Trophoblast cell (in vitro differentiated cells and primary cell): ENCODE measurements around the gene MCCC1.
A peak's percentile ranks its signal among the peaks of the same experiment; 100 is the strongest.
"Not testable (repeated sequence)": the region's sequence is repeated elsewhere in the genome, so short reads cannot be mapped to it uniquely, and the experiment has no call there.

ENCODE experiments used
- DNase-seq, 2 donors: peaks; one replicate each; pipeline ENCODE4 v3.0.0-alpha.2; 2016
- H2AFZ ChIP-seq: 2 replicates; pipeline ENCODE4 v1.6.1; 2013; ENCODE audit warnings: low read length, moderate library complexity, mild to moderate bottlenecking; ENCODE audit not compliant: insufficient read depth, poor library complexity
- H2AK5ac ChIP-seq: 2 replicates; pipeline ENCODE4 v1.6.1; 2013; ENCODE audit warnings: mild to moderate bottlenecking, low read length
- H2BK120ac ChIP-seq: 2 replicates; pipeline ENCODE4 v1.6.1; 2013; ENCODE audit warnings: low read length, mild to moderate bottlenecking, moderate library complexity; ENCODE audit not compliant: insufficient read depth, poor library complexity
- H2BK12ac ChIP-seq: 2 replicates; pipeline ENCODE4 v1.6.1; 2013; ENCODE audit warnings: mild to moderate bottlenecking, low read length, moderate library complexity
- H2BK5ac ChIP-seq: 2 replicates; pipeline ENCODE4 v1.6.1; 2013; ENCODE audit warnings: low read length, low read depth, moderate library complexity, mild to moderate bottlenecking; ENCODE audit not compliant: poor library complexity
- H3K14ac ChIP-seq: 2 replicates; pipeline ENCODE4 v1.6.1; 2013; ENCODE audit warnings: mild to moderate bottlenecking, low read length
- H3K18ac ChIP-seq: 2 replicates; pipeline ENCODE4 v1.6.1; 2013; ENCODE audit warnings: mild to moderate bottlenecking, low read length
- H3K23ac ChIP-seq: 2 replicates; pipeline ENCODE4 v1.6.1; 2013; ENCODE audit warnings: low read length
- H3K27ac ChIP-seq: 2 replicates; pipeline ENCODE4 v1.5.1; 2013; ENCODE audit warnings: low read depth, mild to moderate bottlenecking, inconsistent platforms, low read length, moderate library complexity
- H3K27me3 ChIP-seq: 2 replicates; pipeline ENCODE4 v1.6.1; 2013; ENCODE audit warnings: inconsistent platforms, mild to moderate bottlenecking, low read length, moderate library complexity; ENCODE audit not compliant: insufficient read depth
- H3K36me3 ChIP-seq, 2 experiments: 1 replicate in 1 of 2; 2 replicates in 1 of 2; pipeline ENCODE4 v1.6.1; 2013; ENCODE audit warnings: low read length in 2 of 2, mild to moderate bottlenecking in 2 of 2, moderate library complexity in 1 of 2; ENCODE audit not compliant: insufficient read depth in 2 of 2, control insufficient read depth in 1 of 2
- H3K4ac ChIP-seq: 2 replicates; pipeline ENCODE4 v1.6.1; 2013; ENCODE audit warnings: low read depth, mild to moderate bottlenecking, low read length, moderate library complexity
- H3K4me1 ChIP-seq, 2 experiments: 1 replicate in 1 of 2; 2 replicates in 1 of 2; pipeline ENCODE4 v1.6.1; 2013; ENCODE audit warnings: low read length in 2 of 2, mild to moderate bottlenecking in 2 of 2, moderate library complexity in 1 of 2; ENCODE audit not compliant: insufficient read depth in 2 of 2, control insufficient read depth in 1 of 2
- H3K4me2 ChIP-seq: 2 replicates; pipeline ENCODE4 v1.6.1; 2013; ENCODE audit warnings: inconsistent platforms, mild to moderate bottlenecking, low read length, moderate library complexity
- H3K4me3 ChIP-seq: 2 replicates; pipeline ENCODE4 v1.5.1; 2013; ENCODE audit warnings: mild to moderate bottlenecking, low read depth, low read length, inconsistent platforms
- H3K79me1 ChIP-seq: one replicate; pipeline ENCODE4 v1.6.1; 2013; ENCODE audit warnings: low read length
- H3K79me2 ChIP-seq: 2 replicates; pipeline ENCODE4 v1.6.1; 2013; ENCODE audit warnings: low read length, mild to moderate bottlenecking; ENCODE audit not compliant: control insufficient read depth, insufficient read depth, poor library complexity
- H3K9ac ChIP-seq: 2 replicates; pipeline ENCODE4 v1.6.1; 2013; ENCODE audit warnings: mild to moderate bottlenecking, low read length
- H3K9me3 ChIP-seq: 2 replicates; pipeline ENCODE4 v1.6.1; 2013; ENCODE audit warnings: low read depth, mild to moderate bottlenecking, control low read depth, inconsistent platforms, low read length; ENCODE audit not compliant: insufficient read depth
- H4K12ac ChIP-seq: 2 replicates; pipeline ENCODE4 v1.6.1; 2013; ENCODE audit warnings: low read depth, mild to moderate bottlenecking, low read length, moderate library complexity
- H4K8ac ChIP-seq: 2 replicates; pipeline ENCODE4 v1.6.1; 2013; ENCODE audit warnings: low read depth, mild to moderate bottlenecking, low read length, moderate library complexity
- H4K91ac ChIP-seq: one replicate; pipeline ENCODE4 v1.6.1; 2013; ENCODE audit warnings: low read depth, mild to moderate bottlenecking, low read length, moderate library complexity
- WGBS: extraction: QIAGEN DNeasy Blood & Tissue Kit; methylation state at CpG from one replicate; pipeline ENCODE4 v1.1.7; 2013; ENCODE audit warnings: missing lambda C conversion rate; ENCODE audit not compliant: insufficient read length, insufficient coverage; ENCODE audit errors: extremely low coverage; 5-methylcytosine and 5-hydroxymethylcytosine counted together

MCCC1 gene

GRCh38 chr3:183109847-183110246 lies 10.6 kb upstream of the MCCC1 start:
- WGBS = no CpG with 5 or more reads among the region's 1 CpG
- H4K12ac ChIP-seq, H3K27me3 ChIP-seq, H2AFZ ChIP-seq, H2BK12ac ChIP-seq, H3K4ac ChIP-seq, H3K9me3 ChIP-seq, H2BK120ac ChIP-seq, H3K79me1 ChIP-seq, H3K27ac ChIP-seq, H3K4me1 ChIP-seq, DNase-seq, H2BK5ac ChIP-seq, H3K36me3 ChIP-seq, H3K9ac ChIP-seq, H3K4me2 ChIP-seq, H4K91ac ChIP-seq, H3K18ac ChIP-seq, H2AK5ac ChIP-seq, H3K14ac ChIP-seq, H3K4me3 ChIP-seq, H3K23ac ChIP-seq, H4K8ac ChIP-seq, H3K79me2 ChIP-seq: not testable (repeated sequence)

- H3K36me3 ChIP-seq = no peaks in the 10 kb centered on the region
- H3K4me3 ChIP-seq = no peak overlapping the region
- no peak overlapping the region for H2AFZ ChIP-seq
- no peaks in the 10 kb centered on the region for H3K79me2 ChIP-seq
- no CpG with 5 or more reads among the region's 4 CpGs for WGBS
- no peaks in the 10 kb centered on the region for H3K4me1 ChIP-seq
- H3K9ac ChIP-seq = no peak overlapping the region
- no peak overlapping the region for H3K4ac ChIP-seq
- H4K8ac ChIP-seq = no peak overlapping the region
- no peak overlapping the region for H4K91ac ChIP-seq
- H2BK120ac ChIP-seq = no peak overlapping the region
- DNase-seq = no peak
- H3K79me1 ChIP-seq = no peaks in the 10 kb centered on the region
- no peak overlapping the region for H3K27ac ChIP-seq
- no peak overlapping the region for H3K23ac ChIP-seq
- no peak overlapping the region for H3K4me2 ChIP-seq
- no peak overlapping the region for H2BK5ac ChIP-seq
- H3K14ac ChIP-seq = no peak overlapping the region
- H2AK5ac ChIP-seq = no peak overlapping the region
- no peaks in the 10 kb centered on the region for H3K27me3 ChIP-seq
- H3K9me3 ChIP-seq = no peaks in the 10 kb centered on the region
- H3K18ac ChIP-seq = no peak overlapping the region
- H2BK12ac ChIP-seq = no peak overlapping the region
- no peak overlapping the region for H4K12ac ChIP-seq
Measured at GRCh38 chr3:183108470-183108869, 9.2 kb upstream of the MCCC1 start.

- Histone ChIP-seq H3K18ac (no peak overlapping the region), H2AFZ (no peak overlapping the region), H3K23ac (no peak overlapping the region)
Measured at GRCh38 chr3:183108001-183108449, 8.7 kb upstream of the MCCC1 start.

GRCh38 chr3:183107372-183107771 lies 8.1 kb upstream of the MCCC1 start:
- not testable (repeated sequence) for H4K8ac ChIP-seq, H3K4ac ChIP-seq, H3K79me1 ChIP-seq, H3K36me3 ChIP-seq, H2AK5ac ChIP-seq, H3K18ac ChIP-seq, H2AFZ ChIP-seq, H3K23ac ChIP-seq, H2BK5ac ChIP-seq, DNase-seq, H3K14ac ChIP-seq, H3K9ac ChIP-seq, H3K9me3 ChIP-seq, H2BK12ac ChIP-seq, H3K27me3 ChIP-seq, H3K4me3 ChIP-seq, H3K79me2 ChIP-seq, H2BK120ac ChIP-seq, H4K91ac ChIP-seq, H3K27ac ChIP-seq, H3K4me1 ChIP-seq, H3K4me2 ChIP-seq, H4K12ac ChIP-seq
- no CpG with 5 or more reads among the region's 4 CpGs for WGBS

More at GRCh38 chr3:183108001-183108449, 8.7 kb upstream of the MCCC1 start:
- H3K79me2 ChIP-seq = no peaks in the 10 kb centered on the region
- no peak overlapping the region for H3K4me3 ChIP-seq
- no peak overlapping the region for H2BK5ac ChIP-seq
- H4K12ac ChIP-seq = no peak overlapping the region
- H3K4ac ChIP-seq = no peak overlapping the region
- no peaks in the 10 kb centered on the region for H3K27me3 ChIP-seq
- no peaks in the 10 kb centered on the region for H3K4me1 ChIP-seq
- no peak overlapping the region for H3K4me2 ChIP-seq
- peak in 1 of 2 donors; percentile 10 for DNase-seq
- H2AK5ac ChIP-seq = no peak overlapping the region
- no peak overlapping the region for H3K27ac ChIP-seq
- H4K91ac ChIP-seq = no peak overlapping the region
- no CpG with 5 or more reads among the region's 2 CpGs for WGBS
- H3K36me3 ChIP-seq = no peaks in the 10 kb centered on the region
- no peaks in the 10 kb centered on the region for H3K79me1 ChIP-seq
- no peak overlapping the region for H3K14ac ChIP-seq
- no peaks in the 10 kb centered on the region for H3K9me3 ChIP-seq
- H2BK12ac ChIP-seq = no peak overlapping the region
- H3K9ac ChIP-seq = no peak overlapping the region
- H2BK120ac ChIP-seq = no peak overlapping the region
- H4K8ac ChIP-seq = no peak overlapping the region
